ENCODE data around the gene NELFB.

NELFB gene

GRCh38 chr9:137223078-137223970 is 31.8 kb upstream of the NELFB start:
- DNase-seq: peak; percentile 93 to 98 (median 97)

GRCh38 chr9:137224830-137225694 is 30.1 kb upstream of the NELFB start, which contains the start of gene CYSRT1:
Gene CYSRT1, plus strand, starts transcription at chr9:137225174. Its CDS starts 448 bp downstream, at chr9:137225622.
- peak in 1 of 5 experiments; percentile 45 for DNase-seq

DNA sequence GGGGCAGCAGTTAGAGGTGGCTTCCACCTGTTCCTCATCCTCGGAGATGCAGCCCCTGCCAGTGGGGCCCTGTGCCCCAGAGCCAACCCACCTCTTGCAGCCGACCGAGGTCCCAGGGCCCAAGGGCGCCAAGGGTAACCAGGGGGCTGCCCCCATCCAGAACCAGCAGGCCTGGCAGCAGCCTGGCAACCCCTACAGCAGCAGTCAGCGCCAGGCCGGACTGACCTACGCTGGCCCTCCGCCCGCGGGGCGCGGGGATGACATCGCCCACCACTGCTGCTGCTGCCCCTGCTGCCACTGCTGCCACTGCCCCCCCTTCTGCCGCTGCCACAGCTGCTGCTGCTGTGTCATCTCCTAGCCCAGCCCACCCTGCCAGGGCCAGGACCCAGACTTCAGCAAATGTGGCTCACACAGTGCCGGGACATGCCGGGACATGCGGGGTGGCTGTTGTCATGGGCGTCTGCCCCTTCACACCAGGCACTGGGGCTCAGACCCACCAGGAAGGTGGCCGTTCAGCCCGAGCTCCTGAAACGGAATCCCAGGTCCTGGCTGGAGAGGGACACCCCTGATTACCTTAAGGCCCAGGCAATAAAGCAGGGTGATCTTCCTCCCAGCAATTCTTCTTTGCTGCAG is 29.3 kb upstream of the NELFB start:
- no peak for DNase-seq

DNA sequence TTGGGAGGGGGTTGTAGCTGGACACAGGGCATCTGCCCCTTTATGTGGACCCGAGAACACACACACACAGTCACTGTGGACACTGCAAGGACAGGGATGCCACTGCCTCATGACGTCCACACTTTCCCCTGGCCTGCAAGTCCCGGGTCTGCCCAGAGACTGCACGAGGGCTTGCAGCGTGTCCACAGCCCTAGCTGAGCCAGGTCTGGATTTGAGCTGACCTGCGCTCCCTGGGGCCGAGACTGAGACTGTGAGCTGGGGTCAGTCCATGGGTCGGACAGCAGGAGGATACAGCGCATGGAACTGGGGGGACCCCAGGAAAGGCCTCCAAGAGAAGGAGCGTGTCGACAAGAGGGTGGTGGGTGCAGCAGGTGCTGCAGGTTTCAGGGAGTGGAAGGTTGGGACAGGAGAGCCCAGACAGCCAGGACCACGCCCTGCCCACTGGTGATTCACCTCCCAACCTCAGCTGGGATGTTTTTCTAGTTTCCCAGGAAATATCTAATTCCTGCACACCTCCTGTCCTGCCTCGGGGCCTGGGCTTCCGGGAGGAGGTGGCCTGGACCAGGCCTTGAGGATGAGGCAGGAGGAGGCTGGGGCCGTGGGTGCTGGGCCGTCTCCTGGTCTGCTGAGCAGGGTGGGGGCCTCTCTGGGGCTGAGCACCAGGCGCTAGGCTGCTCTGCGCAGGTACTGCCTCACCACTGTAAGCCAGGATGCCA is 28.6 kb upstream of the NELFB start:
- no peak for DNase-seq

- DNase-seq: peak; percentile 59 to 82 (median 69)
Measured at GRCh38 chr9:137227054-137227852, 27.9 kb upstream of the NELFB start, which contains the start of gene RNF224. Gene RNF224, plus strand, starts transcription at chr9:137227502. Its CDS starts 834 bp downstream, at chr9:137228336.

DNA sequence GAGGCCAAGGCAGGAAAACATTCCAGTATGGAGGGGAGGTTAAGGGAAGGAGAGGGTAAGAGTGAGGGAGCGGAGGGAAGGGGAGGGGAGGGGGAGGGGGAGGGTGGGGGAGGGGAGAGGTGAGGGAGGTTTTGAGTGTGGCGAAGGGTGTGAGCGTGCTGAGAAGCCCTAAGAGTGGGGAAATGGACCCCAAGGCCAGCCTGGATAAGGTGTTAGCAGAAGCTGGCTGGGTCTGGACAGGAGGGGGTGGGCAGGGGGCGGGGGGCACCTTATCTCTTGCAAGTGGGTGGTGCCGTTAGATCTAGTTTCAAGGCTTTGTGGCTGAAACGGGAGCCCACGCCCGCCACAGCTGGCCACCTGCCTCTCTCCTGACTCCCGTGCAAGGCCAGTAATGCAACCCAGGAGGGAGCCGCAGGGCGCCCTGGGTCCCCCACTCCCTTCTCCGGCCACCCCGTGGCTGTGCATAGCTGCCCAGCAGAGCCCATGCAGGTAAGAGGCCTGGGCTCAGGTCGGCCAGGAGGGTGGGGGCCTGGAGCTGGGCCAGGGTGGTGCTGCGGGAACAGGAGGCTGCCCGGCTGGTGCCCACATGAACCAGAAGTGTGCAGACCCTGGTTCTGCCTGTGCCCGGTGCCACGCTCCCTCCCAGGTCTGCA is 27.1 kb upstream of the NELFB start:
- no peak for DNase-seq

GRCh38 chr9:137228506-137228967 is 26.6 kb upstream of the NELFB start:
- no peak for DNase-seq

DNA sequence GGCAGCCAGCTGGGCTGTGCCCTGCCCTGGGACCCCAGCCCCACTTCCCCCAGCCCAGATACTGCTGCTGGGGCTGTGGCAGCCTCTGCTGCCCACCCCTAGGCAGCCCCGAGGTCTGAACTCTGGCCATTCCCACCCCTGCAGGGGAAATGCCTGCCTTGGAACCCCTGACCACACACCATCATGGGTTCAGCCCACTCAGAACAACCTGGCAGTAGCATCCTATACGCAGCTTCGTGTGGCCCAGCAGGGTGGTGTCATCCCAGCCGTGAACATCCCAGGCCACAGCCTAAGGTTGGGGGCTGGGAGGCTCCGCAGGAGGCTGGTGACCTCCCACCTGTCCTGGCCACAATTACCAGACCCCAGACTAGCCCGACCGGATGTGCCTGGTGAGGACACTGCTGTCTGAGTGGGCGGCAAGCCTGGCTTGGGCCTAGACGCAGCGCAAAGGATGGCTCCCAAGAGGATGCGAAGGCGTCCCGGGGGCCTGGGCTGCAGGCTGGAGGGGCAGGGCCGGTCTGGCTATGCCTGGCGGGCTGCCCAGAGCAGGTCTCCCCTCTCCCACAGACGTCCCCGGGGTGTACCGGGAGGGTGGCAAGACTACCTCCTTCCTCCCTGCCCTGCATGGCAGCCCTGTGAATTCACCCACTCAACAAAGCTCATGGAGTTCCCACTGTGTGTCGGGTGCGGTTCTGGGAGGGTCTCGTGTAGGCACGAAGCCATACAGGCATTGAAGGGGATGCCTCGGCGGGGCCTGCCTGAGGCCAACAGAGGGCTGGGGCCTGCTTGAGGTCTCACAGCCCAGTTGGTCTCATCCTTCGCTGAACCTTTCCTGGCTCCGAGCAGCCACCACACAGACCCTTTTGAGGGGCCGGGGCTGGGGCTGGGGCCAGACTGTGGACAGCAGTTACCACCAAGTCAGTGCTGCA is 25.9 kb upstream of the NELFB start:
- DNase-seq: no peak

DNA sequence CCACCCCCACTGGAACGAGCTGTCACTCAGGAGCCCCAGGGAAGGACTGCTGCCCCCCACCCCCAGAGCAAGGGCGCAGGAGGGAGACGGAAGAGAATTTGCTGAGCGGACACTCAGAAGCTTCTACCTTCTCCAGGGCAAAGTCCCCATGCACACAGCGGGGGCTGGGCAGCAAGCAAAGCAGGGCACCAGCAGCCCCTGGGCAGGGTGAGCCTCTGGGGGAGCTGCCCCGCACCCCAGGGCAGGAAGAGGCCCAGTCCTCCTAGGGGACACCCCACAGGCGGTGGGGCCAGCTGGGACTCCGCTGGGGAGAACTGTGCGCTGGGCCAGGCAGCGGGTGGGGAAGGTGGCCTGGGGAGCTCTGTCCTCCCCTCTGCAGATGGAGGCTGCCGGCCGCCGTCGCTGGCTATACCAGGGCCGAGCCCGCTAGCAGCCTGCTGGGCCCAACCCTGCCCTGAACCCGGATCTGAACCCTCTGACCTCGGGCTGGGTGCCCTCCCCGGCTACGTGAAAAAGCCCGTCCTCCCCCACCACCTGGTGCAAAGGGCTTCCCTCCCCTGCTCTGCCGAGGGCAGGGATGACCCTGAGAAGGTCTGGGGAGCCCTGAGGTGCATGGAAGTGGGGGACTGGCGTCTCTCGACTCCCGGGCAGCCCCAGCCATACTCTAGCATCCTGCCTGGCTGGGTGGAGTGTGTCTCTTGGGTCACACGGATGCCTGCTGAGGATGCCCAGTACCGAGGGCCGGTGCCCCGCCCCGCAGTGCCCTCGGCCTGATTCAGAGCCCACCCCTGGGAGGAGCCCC is 25.0 kb upstream of the NELFB start:
- no peak for DNase-seq

- DNase-seq: no peak
Measured at GRCh38 chr9:137230705-137231371, 24.3 kb upstream of the NELFB start, which contains the start of gene SLC34A3. Gene SLC34A3, plus strand, starts transcription at chr9:137230901. Its CDS starts 802 bp downstream, at chr9:137231703.

DNA sequence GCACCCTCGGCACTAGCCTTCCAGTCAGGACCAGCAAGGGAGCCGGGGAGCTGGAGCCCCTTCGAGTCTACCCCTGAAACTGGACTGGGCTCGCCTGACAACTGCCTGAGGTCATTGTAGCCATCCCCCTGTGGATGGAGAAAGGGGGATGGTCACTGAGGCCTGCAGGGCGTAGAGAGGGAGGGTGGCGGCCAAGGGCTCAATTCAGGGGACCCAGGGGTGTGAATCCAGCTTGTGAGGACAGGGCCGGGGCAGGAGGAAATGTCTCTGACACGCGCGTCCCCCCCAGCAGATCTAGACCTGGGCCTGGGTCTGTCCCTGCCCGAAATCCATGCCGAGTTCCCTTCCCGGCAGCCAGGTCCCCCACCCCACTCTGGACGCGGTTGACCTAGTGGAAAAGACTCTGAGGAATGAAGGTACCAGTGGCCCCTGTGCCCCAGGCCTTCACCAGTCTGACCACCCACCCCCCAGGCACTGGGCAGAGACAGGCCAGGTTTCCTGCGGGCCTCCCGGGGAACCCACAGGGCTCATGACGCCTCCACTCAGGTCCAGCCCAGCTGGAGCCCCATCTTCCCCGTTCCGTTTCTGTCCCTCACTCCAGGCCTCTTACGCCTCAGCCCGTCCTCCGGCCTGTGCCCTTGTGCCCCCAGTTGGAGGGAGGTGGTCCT is 23.6 kb upstream of the NELFB start:
- DNase-seq: no peak

DNA sequence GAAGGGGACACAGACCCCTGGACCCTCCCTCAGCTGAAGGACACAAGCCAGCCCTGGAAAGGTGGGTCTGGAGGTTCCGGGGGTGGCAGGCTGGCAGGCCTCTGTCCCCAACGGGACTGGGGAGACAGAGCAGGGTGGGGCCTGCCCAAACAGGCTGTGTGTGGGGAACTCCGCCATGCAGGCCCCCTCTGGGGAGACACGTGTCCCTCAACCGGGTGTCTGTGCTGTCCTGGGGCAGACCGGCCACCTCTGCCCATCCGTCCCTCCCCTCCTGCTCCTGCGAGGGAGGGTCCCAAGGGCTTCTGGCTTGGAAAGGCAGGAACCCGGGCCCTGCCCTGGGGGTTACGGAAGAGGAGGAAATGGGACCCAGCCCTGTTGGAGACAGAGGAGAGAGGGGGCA is 23.0 kb upstream of the NELFB start:
- DNase-seq: no peak

DNA sequence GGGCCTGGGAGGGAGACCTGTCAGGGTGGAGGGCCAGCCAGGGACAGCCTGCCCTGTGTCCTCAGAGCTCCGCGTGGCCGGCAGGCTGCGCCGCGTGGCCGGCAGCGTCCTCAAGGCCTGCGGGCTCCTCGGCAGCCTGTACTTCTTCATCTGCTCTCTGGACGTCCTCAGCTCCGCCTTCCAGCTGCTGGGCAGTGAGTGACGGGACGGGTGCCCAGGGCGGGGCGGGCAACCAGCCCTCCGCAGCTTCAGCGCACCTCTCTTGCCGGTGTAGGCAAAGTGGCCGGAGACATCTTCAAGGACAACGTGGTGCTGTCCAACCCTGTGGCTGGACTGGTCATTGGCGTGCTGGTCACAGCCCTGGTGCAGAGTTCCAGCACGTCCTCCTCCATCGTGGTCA is 22.6 kb upstream of the NELFB start:
- no peak for DNase-seq

- no peak for DNase-seq
Measured at GRCh38 chr9:137233143-137233980, 21.8 kb upstream of the NELFB start.

DNA sequence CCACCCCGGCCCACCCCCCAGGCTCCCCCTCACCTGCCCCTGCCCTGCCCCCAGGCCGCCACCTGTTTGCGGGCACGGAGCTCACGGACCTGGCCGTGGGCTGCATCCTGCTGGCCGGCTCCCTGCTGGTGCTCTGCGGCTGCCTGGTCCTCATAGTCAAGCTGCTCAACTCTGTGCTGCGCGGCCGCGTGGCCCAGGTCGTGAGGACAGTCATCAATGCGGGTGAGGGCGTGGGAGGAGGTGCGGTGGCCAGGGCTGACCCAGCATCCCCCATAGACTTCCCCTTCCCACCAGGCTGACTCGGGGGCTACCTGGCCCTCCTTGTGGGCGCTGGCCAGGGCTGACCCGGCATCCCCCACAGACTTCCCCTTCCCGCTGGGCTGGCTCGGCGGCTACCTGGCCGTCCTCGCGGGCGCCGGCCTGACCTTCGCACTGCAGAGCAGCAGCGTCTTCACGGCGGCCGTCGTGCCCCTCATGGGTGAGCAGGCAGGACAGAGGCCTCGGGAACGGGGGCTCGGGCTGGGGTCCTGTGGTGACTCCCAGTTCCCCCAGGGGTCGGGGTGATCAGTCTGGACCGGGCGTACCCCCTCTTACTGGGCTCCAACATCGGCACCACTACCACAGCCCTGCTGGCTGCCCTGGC is 21.0 kb upstream of the NELFB start:
- no peak for DNase-seq

Data from T-helper 2 cell (primary cell).